MM.1S (cell line): Measurements from ENCODE around the gene NFKB1.

Experiments used
- DNase-seq: peaks from one replicate; pipeline ENCODE4 v3.0.0-alpha.2; 2015
- H2AFZ ChIP-seq: fragments of 300-600 bp; sonication (generic); 2 replicates; pipeline ENCODE4 v1.6.0; 2016; ENCODE audit warnings: antibody characterized with exemption, low read length
- H3F3A ChIP-seq: fragments of 300-600 bp; sonication (generic); 2 replicates; pipeline ENCODE4 v1.6.1; 2016; ENCODE audit warnings: mild to moderate bottlenecking, antibody characterized with exemption, low read length, moderate library complexity, mixed read lengths; ENCODE audit not compliant: insufficient read depth
- H3K27ac ChIP-seq: fragments of 300-600 bp; sonication (generic); 2 replicates; pipeline ENCODE4 v1.5.1; 2016; ENCODE audit warnings: mild to moderate bottlenecking, low read length
- H3K27me3 ChIP-seq: fragments of 300-600 bp; sonication (generic); replicated peaks from 2 replicates; pipeline ENCODE4 v1.6.0; 2016; ENCODE audit warnings: low read length; ENCODE audit not compliant: insufficient read depth
- H3K36me3 ChIP-seq: fragments of 300-600 bp; sonication (generic); replicated peaks from 2 replicates; pipeline ENCODE4 v1.6.1; 2016; ENCODE audit warnings: mild to moderate bottlenecking, low read length, mixed read lengths; ENCODE audit not compliant: insufficient read depth
- H3K4me1 ChIP-seq: fragments of 300-600 bp; sonication (generic); 2 replicates; pipeline ENCODE4 v1.6.1; 2016; ENCODE audit warnings: low read length, mixed read lengths
- H3K4me2 ChIP-seq: fragments of 300-600 bp; sonication (generic); 2 replicates; pipeline ENCODE4 v1.6.0; 2016; ENCODE audit warnings: low read depth, low read length
- H3K4me3 ChIP-seq: fragments of 300-600 bp; sonication (generic); 2 replicates; pipeline ENCODE4 v1.5.1; 2016; ENCODE audit warnings: low read length, mixed read lengths
- H3K79me2 ChIP-seq: fragments of 300-600 bp; sonication (generic); 2 replicates; pipeline ENCODE4 v1.6.1; 2016; ENCODE audit warnings: mixed run types, low read length, mixed read lengths
- H3K9ac ChIP-seq: fragments of 300-600 bp; sonication (generic); 2 replicates; pipeline ENCODE4 v1.6.1; 2016; ENCODE audit warnings: low read length, mixed read lengths
- H3K9me2 ChIP-seq: fragments of 300-600 bp; sonication (generic); replicated peaks from 2 replicates; pipeline ENCODE4 v1.6.1; 2016; ENCODE audit warnings: mild to moderate bottlenecking, low read length, mixed read lengths; ENCODE audit not compliant: insufficient read depth
- H3K9me3 ChIP-seq: fragments of 300-600 bp; sonication (generic); replicated peaks from 2 replicates; pipeline ENCODE4 v1.6.1; 2016; ENCODE audit warnings: mild to moderate bottlenecking, low read length, mixed read lengths; ENCODE audit not compliant: insufficient read depth
- H4K20me1 ChIP-seq: fragments of 300-600 bp; sonication (generic); 2 replicates; pipeline ENCODE4 v1.6.1; 2016; ENCODE audit warnings: mild to moderate bottlenecking, low read length, moderate library complexity, mixed read lengths; ENCODE audit not compliant: insufficient read depth
- EZH2 ChIP-seq: fragments of 300-600 bp; sonication (generic); optimal IDR thresholded peaks from 2 replicates; pipeline ENCODE3; 2017; ENCODE audit warnings: low read depth, mild to moderate bottlenecking, antibody characterized with exemption, low read length, mixed read lengths
- EZH2phosphoT487 ChIP-seq: fragments of 300-600 bp; sonication (generic); IDR thresholded peaks from 2 replicates; pipeline ENCODE4 v1.6.1; 2018; ENCODE audit warnings: antibody characterized with exemption, low read length
- TF ChIP-seq, protein P1 (sequence below): fragments of 300-600 bp; sonication (generic); IDR thresholded peaks from 2 replicates; pipeline ENCODE4 v1.5.1; 2016; ENCODE audit warnings: antibody characterized with exemption, low read length, mixed read lengths

Gene NFKB1

DNA sequence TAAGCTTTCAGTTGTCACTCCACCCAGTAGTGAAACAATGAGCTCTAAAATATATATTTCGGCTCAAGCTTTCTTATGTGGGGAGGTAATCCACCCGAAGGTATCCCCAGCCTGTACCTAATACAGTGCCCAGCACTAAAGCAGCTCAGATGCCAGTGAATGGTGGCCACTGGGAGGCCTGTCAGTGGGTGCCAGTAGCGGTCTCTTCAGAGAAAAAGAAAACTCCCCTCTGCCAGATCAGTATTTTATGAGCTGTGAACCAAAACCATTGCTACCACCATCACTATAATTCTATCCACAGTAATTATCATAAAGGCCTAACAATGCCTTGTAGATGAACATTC lies 835 bp upstream of the NFKB1 start:
- H4K20me1 ChIP-seq = peaks cover 9% of the 10 kb centered on the region; the same call in 1 of the 2 replicates
- peak overlapping the region; percentile 83 for H3K4me2 ChIP-seq
- TF ChIP-seq, protein P1, sequence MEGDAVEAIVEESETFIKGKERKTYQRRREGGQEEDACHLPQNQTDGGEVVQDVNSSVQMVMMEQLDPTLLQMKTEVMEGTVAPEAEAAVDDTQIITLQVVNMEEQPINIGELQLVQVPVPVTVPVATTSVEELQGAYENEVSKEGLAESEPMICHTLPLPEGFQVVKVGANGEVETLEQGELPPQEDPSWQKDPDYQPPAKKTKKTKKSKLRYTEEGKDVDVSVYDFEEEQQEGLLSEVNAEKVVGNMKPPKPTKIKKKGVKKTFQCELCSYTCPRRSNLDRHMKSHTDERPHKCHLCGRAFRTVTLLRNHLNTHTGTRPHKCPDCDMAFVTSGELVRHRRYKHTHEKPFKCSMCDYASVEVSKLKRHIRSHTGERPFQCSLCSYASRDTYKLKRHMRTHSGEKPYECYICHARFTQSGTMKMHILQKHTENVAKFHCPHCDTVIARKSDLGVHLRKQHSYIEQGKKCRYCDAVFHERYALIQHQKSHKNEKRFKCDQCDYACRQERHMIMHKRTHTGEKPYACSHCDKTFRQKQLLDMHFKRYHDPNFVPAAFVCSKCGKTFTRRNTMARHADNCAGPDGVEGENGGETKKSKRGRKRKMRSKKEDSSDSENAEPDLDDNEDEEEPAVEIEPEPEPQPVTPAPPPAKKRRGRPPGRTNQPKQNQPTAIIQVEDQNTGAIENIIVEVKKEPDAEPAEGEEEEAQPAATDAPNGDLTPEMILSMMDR = peak; percentile 15; the same call in 1 of the 2 replicates
- TF ChIP-seq EZH2 (no peak), EZH2phosphoT487 (no peak)
- H3K4me3 ChIP-seq = peak overlapping the region; percentile 64
- peak overlapping the region; percentile 73 for H3K27ac ChIP-seq
- H3K27me3 ChIP-seq = no peaks in the 10 kb centered on the region
- peak overlapping the region; percentile 48 for H2AFZ ChIP-seq
- peak; percentile 55 for DNase-seq
- no peaks in the 10 kb centered on the region for H3K36me3 ChIP-seq
- peaks cover 37% of the 10 kb centered on the region for H3K79me2 ChIP-seq
- peaks cover 29% of the 10 kb centered on the region for H3F3A ChIP-seq
- H3K4me1 ChIP-seq = peaks cover 14% of the 10 kb centered on the region; the same call in 1 of the 2 replicates
- H3K9me3 ChIP-seq = no peaks in the 10 kb centered on the region
- no peaks in the 10 kb centered on the region for H3K9me2 ChIP-seq
- peak overlapping the region; percentile 76 for H3K9ac ChIP-seq

DNA sequence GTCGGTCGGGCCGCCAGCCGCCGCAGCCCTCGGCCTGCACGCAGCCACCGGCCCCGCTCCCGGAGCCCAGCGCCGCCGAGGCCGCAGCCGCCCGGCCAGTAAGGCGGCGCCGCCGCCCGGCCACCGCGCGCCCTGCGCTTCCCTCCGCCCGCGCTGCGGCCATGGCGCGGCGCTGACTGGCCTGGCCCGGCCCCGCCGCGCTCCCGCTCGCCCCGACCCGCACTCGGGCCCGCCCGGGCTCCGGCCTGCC lies 213 bp downstream of the NFKB1 start:
- H3K4me2 ChIP-seq = no peak overlapping the region
- no peaks in the 10 kb centered on the region for H3K9me2 ChIP-seq
- no peak overlapping the region for H2AFZ ChIP-seq
- TF ChIP-seq, protein P1 = no peak
- TF ChIP-seq EZH2 = no peak
- no peak for TF ChIP-seq EZH2phosphoT487
- peaks cover 47% of the 10 kb centered on the region for H3K79me2 ChIP-seq
- peak overlapping the region; percentile 97 for H3K27ac ChIP-seq
- H4K20me1 ChIP-seq = peaks cover 9% of the 10 kb centered on the region; the same call in 1 of the 2 replicates
- no peaks in the 10 kb centered on the region for H3K9me3 ChIP-seq
- H3K4me3 ChIP-seq = peak overlapping the region; percentile 97
- no peaks in the 10 kb centered on the region for H3K27me3 ChIP-seq
- peak overlapping the region; percentile 98 for H3K9ac ChIP-seq
- no peaks in the 10 kb centered on the region for H3K36me3 ChIP-seq
- H3K4me1 ChIP-seq = peaks cover 14% of the 10 kb centered on the region; the same call in 1 of the 2 replicates
- H3F3A ChIP-seq = peaks cover 29% of the 10 kb centered on the region
- DNase-seq = no peak

DNA sequence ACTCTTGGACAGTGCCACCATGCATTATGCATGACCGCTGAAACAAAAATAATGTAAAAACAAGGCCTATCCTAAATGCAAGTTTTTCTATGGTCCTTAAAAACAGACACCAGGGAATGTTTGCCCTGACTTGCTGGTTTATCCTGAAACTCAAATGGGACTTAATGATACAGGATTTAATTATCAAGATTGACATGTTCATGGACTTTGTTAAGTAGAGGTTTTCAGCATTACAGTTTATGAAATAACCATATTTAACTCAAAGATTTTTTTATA lies 1.3 kb downstream of the NFKB1 start:
- H3K36me3 ChIP-seq = no peaks in the 10 kb centered on the region
- no peaks in the 10 kb centered on the region for H3K9me3 ChIP-seq
- peak overlapping the region; percentile 98 for H3K9ac ChIP-seq
- no peak for DNase-seq
- peaks cover 29% of the 10 kb centered on the region for H3F3A ChIP-seq
- no peak overlapping the region for H2AFZ ChIP-seq
- peaks cover 9% of the 10 kb centered on the region; the same call in 1 of the 2 replicates for H4K20me1 ChIP-seq
- H3K4me1 ChIP-seq = peaks cover 14% of the 10 kb centered on the region; the same call in 1 of the 2 replicates
- no peaks in the 10 kb centered on the region for H3K27me3 ChIP-seq
- H3K4me2 ChIP-seq = peak overlapping the region; percentile 63
- peak overlapping the region; percentile 97; the same call in 1 of the 2 replicates for H3K27ac ChIP-seq
- H3K79me2 ChIP-seq = peaks cover 56% of the 10 kb centered on the region
- no peaks in the 10 kb centered on the region for H3K9me2 ChIP-seq
- peak overlapping the region; percentile 97 for H3K4me3 ChIP-seq
- TF ChIP-seq EZH2phosphoT487 (no peak), EZH2 (no peak)
- TF ChIP-seq, protein P1 = no peak
